Colon (tissue), 2 donors: ENCODE data around the gene STH.
"Not testable (repeated sequence)": the region's sequence is repeated elsewhere in the genome, so short reads cannot be mapped to it uniquely, and the experiment has no call there.

ENCODE experiments used
- FAIRE-seq: peaks from 2 replicates; lab custom pipeline; 2012; peaks lifted over from hg19 to GRCh38; lab: Jason Lieb, UNC
- donor health status: control.
- donor health status: control.

The STH gene

DNA sequence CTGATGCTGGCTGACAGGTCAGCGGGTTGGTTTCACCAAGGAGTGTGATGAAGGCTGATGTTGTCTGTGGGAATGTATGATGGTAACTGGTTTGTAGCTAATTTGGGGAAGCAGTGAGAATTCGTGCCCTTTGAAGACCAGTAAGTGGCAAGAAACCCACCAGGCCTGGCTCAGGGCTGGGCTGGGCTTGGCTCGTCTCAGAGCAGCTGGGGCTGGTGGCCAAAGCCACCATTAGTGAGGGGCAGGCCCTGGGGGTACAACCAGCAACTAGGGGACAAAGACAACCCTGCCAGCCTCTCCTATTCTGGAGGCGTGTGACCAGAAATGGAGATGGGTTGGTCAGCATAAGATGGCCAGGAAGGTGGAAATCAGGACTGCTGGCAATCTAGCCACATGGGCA lies 13.0 kb upstream of the STH start:
- no peak for FAIRE-seq

DNA sequence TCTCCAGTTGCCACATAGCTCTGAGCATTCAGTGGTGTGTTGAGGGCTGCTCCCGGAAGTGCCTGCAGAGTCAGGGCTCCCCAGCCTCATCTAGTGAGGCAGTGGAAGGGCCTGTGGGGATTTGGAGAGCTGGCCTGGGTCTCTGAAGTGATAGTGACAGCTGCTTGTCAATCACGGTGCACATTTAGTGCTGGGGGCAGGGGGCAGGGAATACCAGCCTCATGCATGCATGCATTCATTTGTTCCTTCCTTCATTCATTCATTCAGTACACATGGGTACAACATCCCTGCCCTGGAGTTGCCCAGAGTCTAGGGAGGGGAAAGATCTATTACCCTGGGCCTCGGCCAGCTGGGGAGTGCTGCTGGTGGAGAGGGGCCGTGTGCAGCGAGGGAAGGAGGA lies 11.3 kb upstream of the STH start:
- FAIRE-seq: no peak

GRCh38 chr17:45989759-45990158 lies 9.3 kb upstream of the STH start:
- no peak for FAIRE-seq

GRCh38 chr17:45990886-45991285 lies 8.2 kb upstream of the STH start:
- no peak for FAIRE-seq

GRCh38 chr17:45991341-45991740 lies 7.7 kb upstream of the STH start:
- no peak for FAIRE-seq

DNA sequence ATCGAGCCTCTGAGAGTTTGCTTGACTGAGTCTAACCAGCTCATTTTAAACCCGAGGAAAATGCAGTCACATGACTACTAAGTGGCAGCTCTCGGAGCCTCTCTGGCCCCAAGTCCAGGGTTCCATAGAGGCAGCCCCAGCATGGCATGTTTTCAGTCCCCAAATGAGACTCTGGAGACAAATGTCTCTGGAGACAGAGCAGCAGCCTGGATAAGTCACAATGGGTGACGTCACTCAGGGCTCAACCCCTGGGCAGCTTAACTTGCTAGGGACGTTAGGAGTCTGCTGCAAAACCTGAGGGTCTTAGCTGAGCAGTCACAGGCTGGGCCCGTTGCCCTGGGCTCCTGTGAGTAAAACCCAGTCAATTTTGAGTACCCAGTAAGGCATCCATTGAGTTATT lies 6.9 kb upstream of the STH start:
- no peak for FAIRE-seq

GRCh38 chr17:45992904-45993303 lies 6.1 kb upstream of the STH start:
- no peak for FAIRE-seq

DNA sequence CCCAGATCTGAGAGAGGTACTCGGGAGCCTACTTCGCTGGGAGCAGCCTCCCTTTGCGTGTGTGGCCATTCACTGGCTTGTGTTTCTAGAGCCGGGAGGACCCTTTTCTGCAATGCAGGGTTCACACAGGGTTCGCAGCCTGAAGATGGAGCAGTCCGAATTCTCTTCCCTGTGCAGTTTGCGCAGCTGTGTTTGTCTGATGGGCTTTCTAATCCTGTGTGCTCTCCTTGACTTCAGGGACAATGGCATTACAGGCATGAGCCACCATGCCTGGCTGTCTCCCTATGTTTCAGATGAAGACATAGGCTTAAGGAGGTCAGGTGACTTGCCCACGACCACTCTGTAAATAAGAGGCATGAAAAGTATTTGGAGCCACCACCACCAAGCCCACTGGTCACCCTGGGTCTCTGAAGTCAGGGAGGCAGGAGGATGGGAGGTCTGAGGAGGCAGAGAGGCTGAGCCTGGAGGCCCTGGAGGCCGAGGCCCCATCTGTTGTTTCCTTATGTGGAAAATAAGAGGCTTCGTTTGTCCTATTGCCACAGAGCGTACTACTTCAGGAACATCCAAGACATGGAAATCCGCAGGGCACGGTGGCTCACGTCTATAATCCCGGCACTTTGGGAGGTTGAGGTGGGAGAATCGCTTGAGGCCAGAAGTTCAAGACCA lies 5.0 kb upstream of the STH start:
- FAIRE-seq: no peak

DNA sequence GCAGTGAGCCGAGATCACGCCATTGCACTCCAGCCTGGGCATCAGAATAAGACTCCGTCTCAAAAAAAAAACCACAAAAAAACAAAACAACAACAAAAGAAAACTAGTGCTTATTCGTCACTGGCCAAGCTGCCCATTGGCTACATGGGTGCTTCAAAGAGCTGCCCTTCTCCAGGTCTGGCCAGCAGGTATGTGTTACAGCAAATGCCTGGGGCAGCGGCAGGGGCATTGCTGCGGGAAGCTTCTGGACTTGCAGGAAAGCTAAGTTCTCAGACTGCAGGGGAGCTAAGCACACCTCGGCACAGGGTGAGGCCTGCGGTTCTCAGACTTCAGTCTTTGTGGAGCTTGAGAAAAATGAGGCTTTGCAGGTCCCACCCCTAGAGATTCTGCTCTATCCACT lies 4.1 kb upstream of the STH start:
- FAIRE-seq: no peak

GRCh38 chr17:45995627-45996270 lies 3.3 kb upstream of the STH start:
- FAIRE-seq: no peak

- FAIRE-seq: no peak
Measured at GRCh38 chr17:45996282-45996937, 2.6 kb upstream of the STH start.

DNA sequence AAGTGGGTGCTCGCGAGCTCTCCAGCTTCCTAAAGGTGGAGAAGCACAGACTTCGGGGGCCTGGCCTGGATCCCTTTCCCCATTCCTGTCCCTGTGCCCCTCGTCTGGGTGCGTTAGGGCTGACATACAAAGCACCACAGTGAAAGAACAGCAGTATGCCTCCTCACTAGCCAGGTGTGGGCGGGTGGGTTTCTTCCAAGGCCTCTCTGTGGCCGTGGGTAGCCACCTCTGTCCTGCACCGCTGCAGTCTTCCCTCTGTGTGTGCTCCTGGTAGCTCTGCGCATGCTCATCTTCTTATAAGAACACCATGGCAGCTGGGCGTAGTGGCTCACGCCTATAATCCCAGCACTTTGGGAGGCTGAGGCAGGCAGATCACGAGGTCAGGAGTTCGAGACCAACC lies 1.9 kb upstream of the STH start:
- no peak for FAIRE-seq

- FAIRE-seq: no peak
Measured at GRCh38 chr17:45997624-45998023, 1.4 kb upstream of the STH start.

GRCh38 chr17:45999900-46000290 lies 845 bp downstream of the STH start:
- no peak for FAIRE-seq

- FAIRE-seq: no peak
Measured at GRCh38 chr17:46000292-46000691, 1.2 kb downstream of the STH start.

- no peak for FAIRE-seq
Measured at GRCh38 chr17:46000757-46001156, 1.7 kb downstream of the STH start.

DNA sequence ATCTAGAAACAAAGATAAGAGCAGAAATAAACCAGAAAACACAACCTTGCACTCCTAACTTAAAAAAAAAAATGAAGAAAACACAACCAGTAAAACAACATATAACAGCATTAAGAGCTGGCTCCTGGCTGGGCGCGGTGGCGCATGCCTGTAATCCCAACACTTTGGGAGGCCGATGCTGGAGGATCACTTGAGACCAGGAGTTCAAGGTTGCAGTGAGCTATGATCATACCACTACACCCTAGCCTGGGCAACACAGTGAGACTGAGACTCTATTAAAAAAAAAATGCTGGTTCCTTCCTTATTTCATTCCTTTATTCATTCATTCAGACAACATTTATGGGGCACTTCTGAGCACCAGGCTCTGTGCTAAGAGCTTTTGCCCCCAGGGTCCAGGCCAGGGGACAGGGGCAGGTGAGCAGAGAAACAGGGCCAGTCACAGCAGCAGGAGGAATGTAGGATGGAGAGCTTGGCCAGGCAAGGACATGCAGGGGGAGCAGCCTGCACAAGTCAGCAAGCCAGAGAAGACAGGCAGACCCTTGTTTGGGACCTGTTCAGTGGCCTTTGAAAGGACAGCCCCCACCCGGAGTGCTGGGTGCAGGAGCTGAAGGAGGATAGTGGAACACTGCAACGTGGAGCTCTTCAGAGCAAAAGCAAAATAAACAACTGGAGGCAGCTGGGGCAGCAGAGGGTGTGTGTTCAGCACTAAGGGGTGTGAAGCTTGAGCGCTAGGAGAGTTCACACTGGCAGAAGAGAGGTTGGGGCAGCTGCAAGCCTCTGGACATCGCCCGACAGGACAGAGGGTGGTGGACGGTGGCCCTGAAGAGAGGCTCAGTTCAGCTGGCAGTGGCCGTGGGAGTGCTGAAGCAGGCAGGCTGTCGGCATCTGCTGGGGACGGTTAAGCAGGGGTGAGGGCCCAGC lies 2.6 kb downstream of the STH start:
- FAIRE-seq: no peak

GRCh38 chr17:46002311-46002972 lies 3.4 kb downstream of the STH start:
- FAIRE-seq: no peak

DNA sequence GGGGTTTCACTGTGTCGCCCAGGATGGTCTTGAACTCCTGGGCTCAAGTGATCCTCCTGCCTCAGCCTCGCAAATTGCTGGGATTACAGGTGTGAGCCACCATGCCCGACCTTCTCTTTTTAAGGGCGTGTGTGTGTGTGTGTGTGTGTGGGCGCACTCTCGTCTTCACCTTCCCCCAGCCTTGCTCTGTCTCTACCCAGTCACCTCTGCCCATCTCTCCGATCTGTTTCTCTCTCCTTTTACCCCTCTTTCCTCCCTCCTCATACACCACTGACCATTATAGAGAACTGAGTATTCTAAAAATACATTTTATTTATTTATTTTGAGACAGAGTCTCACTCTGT lies 3.9 kb downstream of the STH start:
- no peak for FAIRE-seq

GRCh38 chr17:46003907-46004748 lies 5.1 kb downstream of the STH start:
- FAIRE-seq: no peak

DNA sequence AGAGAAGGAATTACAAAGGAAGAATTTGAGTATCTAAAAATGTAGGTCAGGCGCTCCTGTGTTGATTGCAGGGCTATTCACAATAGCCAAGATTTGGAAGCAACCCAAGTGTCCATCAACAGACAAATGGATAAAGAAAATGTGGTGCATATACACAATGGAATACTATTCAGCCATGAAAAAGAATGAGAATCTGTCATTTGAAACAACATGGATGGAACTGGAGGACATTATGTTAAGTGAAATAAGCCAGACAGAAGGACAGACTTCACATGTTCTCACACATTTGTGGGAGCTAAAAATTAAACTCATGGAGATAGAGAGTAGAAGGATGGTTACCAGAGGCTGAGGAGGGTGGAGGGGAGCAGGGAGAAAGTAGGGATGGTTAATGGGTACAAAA lies 7.0 kb downstream of the STH start:
- FAIRE-seq: not testable (repeated sequence)
